Activated naive CD8-positive, alpha-beta T cell treated with anti-CD3 and anti-CD28 coated beads, Interleukin-2, amount 10 ng/mL, durations not matched to agents 7 days and 5 days (primary cell): ENCODE results near the gene CNGA1. TPM values are rescaled to one million over a fixed set of nuclear protein-coding genes. Genes with fewer than 3 reads are reported as not detected.
A peak's percentile ranks its signal among the peaks of the same experiment; 100 is the strongest.

Experiments used
- ATAC-seq: fragments of 150-1000 bp; cut with Tn5 transposase; one replicate; pipeline ENCODE4 v1.10.0; 2021; ENCODE audit warnings: low read depth, moderate library complexity
- POLR2A ChIA-PET: fragments of 350-600 bp; sonication (Branson Sonifier 250); formaldehyde crosslinking; loops from one replicate; lab custom pipeline; 2021; ENCODE audit warnings: antibody characterized with exemption; lab: Charles Lee
- DNase-seq: peaks from one replicate; pipeline ENCODE4 v3.0.0; 2021
- H3K27ac Mint-ChIP-seq: one replicate; pipeline ENCODE4 v1.8.0; 2022; ENCODE audit warnings: mild to moderate bottlenecking, mixed read lengths
- H3K27me3 Mint-ChIP-seq: one replicate; pipeline ENCODE4 v1.8.0; 2022; ENCODE audit warnings: mild to moderate bottlenecking, moderate library complexity, mixed read lengths
- H3K36me3 Mint-ChIP-seq: one replicate; pipeline ENCODE4 v1.8.0; 2021; ENCODE audit warnings: mild to moderate bottlenecking, mixed read lengths
- H3K4me1 Mint-ChIP-seq: one replicate; pipeline ENCODE4 v1.8.0; 2021; ENCODE audit warnings: mixed read lengths
- H3K4me3 Mint-ChIP-seq: one replicate; pipeline ENCODE4 v1.8.0; 2022; ENCODE audit warnings: mild to moderate bottlenecking, moderate library complexity, mixed read lengths
- H3K9me3 Mint-ChIP-seq: one replicate; pipeline ENCODE4 v1.8.0; 2021; ENCODE audit warnings: mixed read lengths
- total RNA-seq, 2 experiments: library from RNA; stranded (reverse); gene quantifications; one replicate each; pipeline ENCODE4 v1.2.3, GENCODE V29; 2021

The CNGA1 gene
- total RNA-seq, 2 experiments from 2014 or later, result not detected

DNA sequence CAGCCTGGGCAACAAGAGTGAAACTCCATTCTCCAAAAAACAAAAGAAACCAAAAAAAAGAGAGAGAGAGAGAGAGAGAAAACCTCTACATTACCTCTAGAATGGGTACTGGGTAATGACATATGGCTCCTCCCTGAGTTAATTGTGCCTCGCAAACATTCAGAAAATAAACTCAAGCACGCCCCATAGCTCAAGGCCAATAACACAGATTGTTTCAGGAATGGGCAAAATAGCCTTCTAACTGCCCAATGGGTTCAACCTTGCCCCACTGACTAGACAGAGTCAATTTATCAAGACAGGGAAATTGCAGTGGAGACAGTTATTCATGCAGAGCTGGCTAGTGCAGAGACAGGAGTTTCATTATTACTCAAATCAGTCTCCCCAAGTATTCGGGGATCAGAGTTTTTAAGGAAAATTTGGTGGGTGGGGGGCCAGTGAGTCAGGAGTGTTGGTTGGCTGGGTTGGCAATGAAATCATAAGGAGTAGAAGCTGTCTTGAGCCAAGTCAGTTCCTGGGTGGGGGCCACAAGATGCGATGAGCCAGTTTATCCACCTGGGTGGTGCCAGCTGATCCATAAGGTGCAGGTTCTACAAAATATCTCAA is 25.2 kb upstream of the CNGA1 start:
- Mint-ChIP-seq H3K36me3 (peaks cover 6% of the 10 kb centered on the region), H3K4me1 (peaks cover 30% of the 10 kb centered on the region), H3K9me3 (no peaks in the 10 kb centered on the region), H3K4me3 (no peak overlapping the region), H3K27me3 (no peaks in the 10 kb centered on the region), H3K27ac (no peak overlapping the region)
- ATAC-seq (no peak), DNase-seq (no peak)
- POLR2A ChIA-PET, result interaction anchor here (0.8 kb wide), 1 partner anchor 10 kb away, joined by 3 read pairs; no protein-coding TSS in a partner anchor

DNA sequence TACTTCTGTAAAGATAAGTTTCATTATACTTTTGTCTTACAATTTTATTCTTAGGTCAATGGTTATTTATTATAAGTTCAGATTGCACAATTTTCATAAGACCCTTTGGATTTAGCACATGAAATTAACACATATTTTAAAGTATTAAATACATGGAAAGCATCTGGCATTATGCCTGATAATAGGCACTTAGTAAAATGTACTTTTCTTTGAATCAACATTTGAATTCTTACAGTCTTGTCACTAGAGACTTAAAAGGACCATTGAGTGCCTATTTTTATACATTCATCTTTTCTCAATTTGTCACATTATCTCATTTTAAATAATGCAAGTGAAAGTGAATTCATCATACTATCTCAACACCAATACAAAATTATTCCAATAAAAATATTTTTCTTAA is 23.1 kb upstream of the CNGA1 start:
- H3K4me3 Mint-ChIP-seq, result no peak overlapping the region
- no peaks in the 10 kb centered on the region for H3K9me3 Mint-ChIP-seq
- peaks cover 20% of the 10 kb centered on the region for H3K4me1 Mint-ChIP-seq
- H3K27ac Mint-ChIP-seq, result no peak overlapping the region
- no peaks in the 10 kb centered on the region for H3K27me3 Mint-ChIP-seq
- POLR2A ChIA-PET, result no interaction called here
- H3K36me3 Mint-ChIP-seq, result peaks cover 3% of the 10 kb centered on the region
- ATAC-seq, result no peak
- no peak for DNase-seq

DNA sequence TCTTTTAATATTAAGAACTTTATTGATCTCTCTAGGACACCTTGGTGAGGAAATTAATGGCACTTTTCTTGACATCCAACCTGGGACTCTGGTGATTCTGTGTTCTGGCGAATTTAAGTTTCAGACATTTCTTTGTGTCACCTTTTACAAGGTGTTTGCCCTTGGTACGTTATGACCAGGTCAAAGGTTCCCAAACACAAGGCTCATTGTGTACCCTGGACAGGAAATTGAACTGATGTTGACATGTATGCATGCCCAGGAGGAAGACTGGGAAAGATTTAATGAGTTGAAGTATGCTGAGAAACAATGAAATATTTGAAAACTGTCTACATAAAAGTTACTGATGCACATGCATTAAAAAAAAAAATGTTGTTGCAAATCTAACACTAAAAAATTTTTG is 22.2 kb upstream of the CNGA1 start:
- no peak for ATAC-seq
- Mint-ChIP-seq H3K27me3 (no peaks in the 10 kb centered on the region), H3K36me3 (peaks cover 3% of the 10 kb centered on the region), H3K9me3 (no peaks in the 10 kb centered on the region), H3K4me1 (peaks cover 19% of the 10 kb centered on the region), H3K27ac (no peak overlapping the region), H3K4me3 (no peak overlapping the region)
- POLR2A ChIA-PET, result no interaction called here
- no peak for DNase-seq

DNA sequence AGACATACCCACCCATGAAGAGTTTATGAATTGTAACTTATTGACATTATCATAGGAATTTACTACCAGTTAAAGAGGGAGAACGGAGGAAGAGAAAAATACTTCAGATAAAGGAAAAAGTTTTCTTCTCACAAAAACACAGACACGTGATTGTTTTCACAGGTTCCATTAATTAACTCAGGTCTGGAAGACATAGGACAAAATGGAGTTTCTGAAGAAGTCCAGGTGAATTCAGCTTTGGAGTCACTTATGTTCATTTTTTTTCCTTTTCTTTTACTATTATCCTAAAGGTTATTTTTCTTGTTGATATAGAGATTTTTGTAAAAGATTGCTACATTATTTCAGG is 20.6 kb upstream of the CNGA1 start:
- POLR2A ChIA-PET, result interaction anchor here (1.6 kb wide), 1 partner anchor 11 kb away, joined by 4 read pairs; no protein-coding TSS in a partner anchor

DNA sequence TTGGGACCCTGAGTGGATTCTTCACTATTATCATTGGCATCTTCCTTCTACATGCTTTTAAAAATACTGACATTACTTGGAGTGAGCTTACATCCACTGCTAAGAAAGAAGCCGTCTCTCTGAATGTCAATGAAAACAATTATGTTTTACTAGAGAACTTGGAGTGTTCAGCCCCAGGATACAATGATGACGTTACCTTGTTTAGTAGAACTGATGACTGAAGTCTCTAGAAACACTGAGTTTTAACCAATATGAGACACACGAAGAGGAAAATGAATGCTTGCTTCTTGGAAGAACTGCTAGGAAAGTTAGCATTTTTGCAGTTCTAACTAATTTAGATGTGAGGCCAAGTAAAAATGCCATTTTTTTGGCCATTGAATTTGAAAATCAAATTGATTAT is 19.5 kb upstream of the CNGA1 start:
- peaks cover 2% of the 10 kb centered on the region for H3K36me3 Mint-ChIP-seq
- H3K9me3 Mint-ChIP-seq, result no peaks in the 10 kb centered on the region
- H3K4me1 Mint-ChIP-seq, result peaks cover 11% of the 10 kb centered on the region
- DNase-seq (no peak), ATAC-seq (no peak)
- no peak overlapping the region for H3K27ac Mint-ChIP-seq
- POLR2A ChIA-PET, result interaction anchor here (1.6 kb wide), 1 partner anchor 12 kb away, joined by 4 read pairs; no protein-coding TSS in a partner anchor
- H3K27me3 Mint-ChIP-seq, result no peaks in the 10 kb centered on the region
- no peak overlapping the region for H3K4me3 Mint-ChIP-seq

More for the DNA sequence above, 20.6 kb upstream of the CNGA1 start:
- Mint-ChIP-seq H3K27me3 (no peaks in the 10 kb centered on the region), H3K36me3 (peaks cover 3% of the 10 kb centered on the region), H3K27ac (no peak overlapping the region), H3K4me1 (peaks cover 14% of the 10 kb centered on the region), H3K4me3 (no peak overlapping the region), H3K9me3 (no peaks in the 10 kb centered on the region)
- DNase-seq, result no peak
- no peak for ATAC-seq

DNA sequence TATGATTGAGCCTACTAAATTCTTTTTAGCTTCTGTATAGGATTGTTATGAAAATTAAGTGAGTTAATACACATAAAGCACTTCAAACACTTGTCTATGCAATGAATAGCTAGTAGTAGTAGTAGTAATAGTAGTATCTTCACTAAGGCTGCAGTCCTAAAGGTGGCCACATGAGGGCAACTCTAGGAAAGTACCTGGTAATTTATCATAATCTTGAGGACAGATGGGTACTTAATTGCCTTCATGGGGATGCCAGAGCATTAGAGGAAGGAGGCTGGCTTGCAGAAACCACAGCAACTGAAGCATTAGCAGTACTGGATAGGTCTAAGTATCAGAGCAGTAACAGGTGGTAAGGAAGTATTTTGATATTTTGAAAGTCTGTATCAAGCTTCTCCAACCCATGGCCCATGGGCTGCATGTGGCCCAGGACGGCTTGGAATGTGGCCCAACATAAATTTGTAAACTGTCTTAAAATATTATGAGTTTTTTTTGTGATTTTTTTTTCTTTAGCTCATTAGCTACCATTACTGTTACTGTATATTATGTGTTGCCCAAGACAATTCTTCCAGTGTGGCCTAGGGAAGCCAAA is 17.4 kb upstream of the CNGA1 start:
- Mint-ChIP-seq H3K4me3 (no peak overlapping the region), H3K36me3 (peaks cover 2% of the 10 kb centered on the region), H3K27ac (no peak overlapping the region), H3K4me1 (peaks cover 10% of the 10 kb centered on the region), H3K27me3 (no peaks in the 10 kb centered on the region), H3K9me3 (no peaks in the 10 kb centered on the region)
- DNase-seq (peak; percentile 38), ATAC-seq (peak; percentile 79)
- POLR2A ChIA-PET, result interaction anchor here (0.6 to 1.4 kb wide), 3 partner anchors 11 to 97 kb away, joined by 5 to 6 read pairs (median 5); no protein-coding TSS in a partner anchor

DNA sequence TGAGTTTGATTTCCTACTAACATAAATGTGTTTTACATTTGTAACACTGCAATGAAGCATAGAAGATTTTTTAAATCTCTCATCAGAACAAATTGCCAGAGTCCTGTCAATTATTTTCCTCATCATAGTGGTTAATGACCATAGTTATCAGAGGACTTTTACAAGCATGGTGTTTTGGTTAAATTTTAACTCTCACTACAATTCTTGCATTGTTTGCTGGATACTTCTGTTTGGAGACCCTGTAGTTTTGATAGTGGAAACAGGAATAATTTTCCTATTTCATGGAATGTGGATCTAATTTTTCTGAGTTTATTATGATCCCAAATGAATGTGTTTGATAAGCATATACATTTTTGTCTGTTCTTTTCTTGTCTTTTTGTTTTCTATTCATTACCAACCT is 16.9 kb upstream of the CNGA1 start:
- Mint-ChIP-seq H3K4me3 (no peak overlapping the region), H3K36me3 (no peaks in the 10 kb centered on the region), H3K4me1 (peaks cover 10% of the 10 kb centered on the region), H3K27me3 (no peaks in the 10 kb centered on the region), H3K9me3 (no peaks in the 10 kb centered on the region), H3K27ac (no peak overlapping the region)
- ATAC-seq (no peak), DNase-seq (no peak)
- POLR2A ChIA-PET, result interaction anchor here (0.6 kb wide), 1 partner anchor 98 kb away, joined by 5 read pairs; no protein-coding TSS in a partner anchor

DNA sequence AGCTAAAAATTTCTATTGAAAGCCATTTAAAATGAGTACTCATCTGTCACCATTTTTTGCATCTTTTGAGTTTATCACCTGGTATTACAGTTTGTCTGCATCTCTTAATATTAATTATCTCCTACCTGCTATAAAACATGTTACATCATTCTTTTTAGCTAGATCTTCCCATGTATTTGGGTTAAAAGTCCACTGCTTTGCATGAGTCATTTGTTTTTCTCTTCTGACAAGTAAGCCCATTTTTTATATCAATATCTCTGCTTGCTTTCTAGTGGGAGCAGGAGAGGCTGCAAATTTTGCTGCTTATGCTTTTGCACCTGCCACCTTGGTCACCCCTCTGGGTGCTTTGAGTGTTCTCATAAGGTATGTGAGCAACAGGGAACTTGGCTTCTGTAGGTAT is 16.2 kb upstream of the CNGA1 start:
- Mint-ChIP-seq H3K27me3 (no peaks in the 10 kb centered on the region), H3K27ac (no peak overlapping the region), H3K4me1 (peaks cover 10% of the 10 kb centered on the region), H3K4me3 (no peak overlapping the region), H3K36me3 (no peaks in the 10 kb centered on the region), H3K9me3 (no peaks in the 10 kb centered on the region)
- POLR2A ChIA-PET, result interaction anchor here (0.5 to 0.9 kb wide), 2 partner anchors 8 to 12 kb away, joined by 3 to 4 read pairs; no protein-coding TSS in a partner anchor
- DNase-seq, result no peak
- no peak for ATAC-seq

DNA sequence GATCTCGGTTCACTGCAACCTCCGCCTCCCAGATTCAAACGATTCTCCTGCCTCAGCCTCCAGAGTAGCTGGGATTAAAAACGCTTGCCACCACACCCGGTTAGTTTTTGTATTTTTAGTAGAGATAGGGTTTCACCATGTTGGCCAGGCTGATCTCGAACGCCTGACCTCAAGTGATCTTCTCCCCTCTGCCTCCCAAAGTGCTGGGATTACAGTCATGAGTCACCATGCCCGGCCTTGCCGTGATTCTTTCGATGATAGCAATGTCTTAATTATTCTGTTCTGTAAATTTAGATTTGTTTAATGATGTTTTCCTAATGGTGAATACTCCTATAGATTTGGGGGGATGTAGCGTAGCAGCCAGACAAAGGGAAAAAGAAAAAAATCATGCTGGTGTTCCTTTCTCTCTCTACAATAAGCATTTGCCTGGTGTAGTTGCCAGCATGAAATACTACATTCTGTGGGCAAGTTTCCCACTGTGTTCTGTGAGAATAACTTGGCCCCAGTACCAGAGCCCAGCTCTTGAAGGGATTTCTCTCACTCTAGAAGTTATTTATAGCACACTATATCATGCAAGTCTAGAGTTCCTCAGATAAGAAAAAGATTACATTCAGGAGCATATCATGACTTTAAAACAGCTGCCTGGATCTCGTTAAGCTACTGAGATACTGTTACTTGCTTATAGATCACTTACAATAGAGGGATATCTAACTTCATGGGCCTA is 15.5 kb upstream of the CNGA1 start:
- H3K4me3 Mint-ChIP-seq, result no peak overlapping the region
- POLR2A ChIA-PET, result interaction anchor here (0.9 kb wide), 1 partner anchor 9 kb away, joined by 3 read pairs; no protein-coding TSS in a partner anchor
- no peak for DNase-seq
- no peak for ATAC-seq
- no peaks in the 10 kb centered on the region for H3K27me3 Mint-ChIP-seq
- peaks cover 9% of the 10 kb centered on the region for H3K4me1 Mint-ChIP-seq
- H3K27ac Mint-ChIP-seq, result no peak overlapping the region
- H3K9me3 Mint-ChIP-seq, result no peaks in the 10 kb centered on the region
- no peaks in the 10 kb centered on the region for H3K36me3 Mint-ChIP-seq

DNA sequence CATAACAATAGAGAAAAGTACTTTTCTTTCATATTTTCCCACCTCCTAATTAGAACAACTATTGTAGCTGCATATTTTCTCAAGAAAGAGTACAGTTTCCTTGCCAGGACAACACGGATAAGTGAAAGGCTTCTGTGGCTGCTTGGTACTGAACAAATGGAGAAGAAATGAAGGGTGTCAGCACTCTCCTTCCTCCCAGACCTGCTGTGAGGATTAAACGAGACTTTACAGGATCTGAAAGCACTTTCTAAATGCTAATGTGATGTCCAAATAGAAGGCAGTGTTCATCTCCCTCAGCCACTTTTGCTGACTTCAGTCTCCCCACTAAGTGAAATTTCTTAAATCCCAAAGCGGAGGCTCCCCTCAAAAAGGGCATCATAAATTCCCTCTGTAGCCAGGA is 14.0 kb upstream of the CNGA1 start:
- Mint-ChIP-seq H3K36me3 (no peaks in the 10 kb centered on the region), H3K9me3 (no peaks in the 10 kb centered on the region), H3K27me3 (no peaks in the 10 kb centered on the region), H3K27ac (no peak overlapping the region), H3K4me3 (no peak overlapping the region), H3K4me1 (peaks cover 4% of the 10 kb centered on the region)
- DNase-seq, result no peak
- no peak for ATAC-seq
- POLR2A ChIA-PET, result no interaction called here

DNA sequence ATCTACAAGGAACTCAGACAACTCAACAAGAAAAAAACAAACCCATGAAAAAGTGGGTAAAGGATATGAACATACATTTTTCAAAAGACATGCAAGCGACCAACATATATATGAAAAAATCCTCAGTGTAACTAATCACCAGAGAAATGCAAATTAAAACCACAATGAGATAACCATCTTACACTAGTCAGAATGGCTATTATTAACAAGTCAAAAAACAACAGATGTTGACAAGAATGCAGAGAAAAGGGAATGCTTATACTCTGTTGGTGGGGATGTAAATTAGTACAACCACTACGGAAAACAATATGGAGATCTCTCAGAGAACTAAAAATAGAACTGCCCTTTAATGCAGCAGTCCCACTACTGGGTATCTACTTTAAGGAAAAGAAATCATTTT is 12.2 kb upstream of the CNGA1 start:
- no peak overlapping the region for H3K27ac Mint-ChIP-seq
- POLR2A ChIA-PET, result no interaction called here
- no peak overlapping the region for H3K4me3 Mint-ChIP-seq
- no peaks in the 10 kb centered on the region for H3K36me3 Mint-ChIP-seq
- H3K27me3 Mint-ChIP-seq, result no peaks in the 10 kb centered on the region
- H3K4me1 Mint-ChIP-seq, result peaks cover 1% of the 10 kb centered on the region
- H3K9me3 Mint-ChIP-seq, result no peaks in the 10 kb centered on the region
- ATAC-seq, result no peak
- DNase-seq, result no peak

DNA sequence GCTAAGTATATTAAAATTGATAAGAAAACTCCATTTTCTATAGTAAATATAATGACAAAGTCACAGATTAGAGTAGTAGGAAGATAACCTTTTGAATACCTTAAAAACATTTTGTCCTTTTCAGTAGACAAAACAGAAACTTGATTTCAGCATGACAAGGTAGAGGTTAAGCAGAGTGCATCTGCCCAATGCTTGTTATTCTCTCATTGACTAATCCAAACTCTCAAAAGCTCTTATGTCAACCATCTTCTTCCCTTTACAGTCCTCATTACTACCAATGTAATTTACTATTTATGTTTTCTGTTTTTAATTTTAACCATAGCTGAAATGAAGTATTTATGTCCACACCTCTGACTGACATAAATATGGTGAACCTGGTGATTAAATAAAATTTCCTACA is 11.2 kb upstream of the CNGA1 start:
- H3K27ac Mint-ChIP-seq, result no peak overlapping the region
- H3K36me3 Mint-ChIP-seq, result no peaks in the 10 kb centered on the region
- POLR2A ChIA-PET, result no interaction called here
- no peaks in the 10 kb centered on the region for H3K27me3 Mint-ChIP-seq
- DNase-seq (no peak), ATAC-seq (no peak)
- H3K4me3 Mint-ChIP-seq, result no peak overlapping the region
- H3K4me1 Mint-ChIP-seq, result no peaks in the 10 kb centered on the region
- H3K9me3 Mint-ChIP-seq, result no peaks in the 10 kb centered on the region

DNA sequence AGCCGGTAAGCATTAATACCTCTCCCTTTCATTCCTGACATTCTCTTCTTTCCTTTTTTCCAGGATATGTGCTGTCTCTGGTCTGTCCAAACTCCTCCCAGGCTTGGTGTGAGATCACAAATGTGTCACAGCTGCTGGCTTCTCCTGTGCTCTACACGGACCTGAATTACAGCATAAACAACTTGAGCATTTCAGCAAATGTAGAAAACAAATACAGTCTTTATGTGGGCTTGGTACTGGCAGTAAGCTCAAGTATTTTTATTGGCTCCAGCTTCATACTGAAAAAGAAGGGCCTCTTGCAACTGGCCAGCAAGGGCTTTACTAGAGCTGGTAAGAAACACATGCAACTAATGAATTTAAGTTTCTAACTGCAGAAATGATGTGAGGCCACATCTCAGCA is 8.5 kb upstream of the CNGA1 start:
- no peak overlapping the region for H3K4me3 Mint-ChIP-seq
- H3K27ac Mint-ChIP-seq, result no peak overlapping the region
- DNase-seq (no peak), ATAC-seq (no peak)
- H3K4me1 Mint-ChIP-seq, result peaks cover 1% of the 10 kb centered on the region
- POLR2A ChIA-PET, result no interaction called here
- no peaks in the 10 kb centered on the region for H3K9me3 Mint-ChIP-seq
- H3K27me3 Mint-ChIP-seq, result peaks cover 1% of the 10 kb centered on the region
- no peaks in the 10 kb centered on the region for H3K36me3 Mint-ChIP-seq
